SK-N-SH (cell line): Measurements from ENCODE around the gene MYBPH. TPM values are rescaled to one million over a fixed set of nuclear protein-coding genes. Genes with fewer than 3 reads are reported as not detected.

ENCODE experiments used
- CTCF ChIA-PET: fragments of 300-600, 350-600 bp; formaldehyde crosslinking; extraction: SDS; loops from one replicate; lab custom pipeline; 2021; lab: Yijun Ruan, JAX
- POLR2A ChIA-PET: fragments of 350-600 bp; sonication (Branson Sonifier 250); formaldehyde crosslinking; extraction: SDS; loops from one replicate; lab custom pipeline; 2020; ENCODE audit warnings: antibody characterized with exemption, inconsistent platforms; lab: Yijun Ruan, JAX
- DNase-seq: peaks from one replicate; pipeline ENCODE4 v3.0.0; 2012
- H2AFZ ChIP-seq: fragments of 200-600 bp; sonication (generic); 2 replicates; pipeline ENCODE4 v1.8.1; 2016; ENCODE audit warnings: antibody characterized with exemption, mild to moderate bottlenecking, low read depth
- H3F3A ChIP-seq: fragments of 200-600 bp; sonication (generic); replicated peaks from 2 replicates; pipeline ENCODE3; 2016; ENCODE audit warnings: antibody characterized with exemption, mild to moderate bottlenecking; ENCODE audit not compliant: insufficient read depth
- H3K27ac ChIP-seq, 2 experiments: fragments of 200-500 bp in 1 of 2; fragments of 200-600 bp in 1 of 2; sonication (Bioruptor generic) in 1 of 2; sonication (generic), shearing (Covaris generic) in 1 of 2; 2 replicates each; pipeline versions ENCODE4 v1.5.1 to v1.6.1; 2014 to 2016; ENCODE audit warnings: low read depth in 2 of 2, inconsistent platforms in 1 of 2, low read length in 1 of 2, mild to moderate bottlenecking in 1 of 2, mixed read lengths in 1 of 2
- H3K27me3 ChIP-seq: fragments of 200-600 bp; sonication (generic), shearing (Covaris generic); 2 replicates; pipeline ENCODE4 v1.6.1; 2016; ENCODE audit warnings: mixed run types; ENCODE audit not compliant: insufficient read depth
- H3K36me3 ChIP-seq, 2 experiments: fragments of 200-500 bp in 1 of 2; fragments of 200-600 bp in 1 of 2; sonication (Bioruptor generic) in 1 of 2; sonication (generic) in 1 of 2; replicated peaks in 1 of 2; 2 replicates each; pipeline versions ENCODE3 to v1.5.1; 2014 to 2016; ENCODE audit warnings: low read length in 1 of 2, mild to moderate bottlenecking in 1 of 2; ENCODE audit not compliant: insufficient read depth in 2 of 2, control insufficient read depth in 1 of 2
- H3K4me1 ChIP-seq, 2 experiments: fragments of 200-500 bp in 1 of 2; fragments of 200-600 bp in 1 of 2; sonication (Bioruptor generic) in 1 of 2; sonication (generic), shearing (Covaris generic) in 1 of 2; 2 replicates each; pipeline versions ENCODE4 v1.5.1 to v1.6.1; 2014 to 2016; ENCODE audit warnings: low read depth in 1 of 2, low read length in 1 of 2, mixed run types in 1 of 2; ENCODE audit not compliant: insufficient read depth in 2 of 2, control insufficient read depth in 1 of 2
- H3K4me2 ChIP-seq: fragments of 200-600 bp; sonication (generic), shearing (Covaris generic); 2 replicates; pipeline ENCODE4 v1.6.1; 2017; ENCODE audit warnings: mixed run types
- H3K4me3 ChIP-seq, 2 experiments: fragments of 200-500 bp in 1 of 2; fragments of 200-600 bp in 1 of 2; sonication (Bioruptor generic) in 1 of 2; sonication (generic), shearing (Covaris generic) in 1 of 2; 2 replicates each; pipeline versions ENCODE4 v1.5.1 to v1.8.1; 2014 to 2016; ENCODE audit warnings: low read depth in 2 of 2, inconsistent platforms in 1 of 2, low read length in 1 of 2, mild to moderate bottlenecking in 1 of 2, mixed read lengths in 1 of 2, moderate library complexity in 1 of 2
- H3K79me2 ChIP-seq: fragments of 200-600 bp; sonication (generic); 2 replicates; pipeline ENCODE4 v1.8.1; 2017; ENCODE audit warnings: mild to moderate bottlenecking; ENCODE audit not compliant: insufficient read depth
- H3K9ac ChIP-seq: fragments of 200-600 bp; sonication (generic); 2 replicates; pipeline ENCODE4 v1.6.1; 2017; ENCODE audit warnings: mixed run types
- H3K9me2 ChIP-seq: fragments of 200-600 bp; sonication (generic); 2 replicates; pipeline ENCODE4 v1.6.1; 2017; ENCODE audit warnings: mixed run types
- H3K9me3 ChIP-seq: fragments of 200-600 bp; sonication (generic); 2 replicates; pipeline ENCODE4 v1.6.1; 2017; ENCODE audit warnings: mixed run types, mild to moderate bottlenecking, moderate library complexity
- H4K20me1 ChIP-seq: fragments of 200-600 bp; sonication (generic); 2 replicates; pipeline ENCODE4 v1.6.1; 2017; ENCODE audit warnings: mild to moderate bottlenecking, mixed run types; ENCODE audit not compliant: insufficient read depth
- CTCF ChIP-seq: fragments of 200-600 bp; sonication (generic); IDR thresholded peaks from 2 replicates; pipeline ENCODE4 v1.6.1; 2017; ENCODE audit warnings: antibody characterized with exemption, mild to moderate bottlenecking, moderate library complexity
- ELF1 ChIP-seq: IDR thresholded peaks from 2 replicates; pipeline ENCODE4 v1.4.0; 2012
- EZH2phosphoT487 ChIP-seq: fragments of 200-600 bp; sonication (generic); IDR thresholded peaks from 2 replicates; pipeline ENCODE4 v1.6.1; 2017; ENCODE audit warnings: low read depth, mixed run types, mild to moderate bottlenecking, antibody characterized with exemption, moderate library complexity, borderline replicate concordance
- FOSL2 ChIP-seq: IDR thresholded peaks from 2 replicates; pipeline ENCODE4 v1.4.0; 2012; ENCODE audit warnings: low read depth, mild to moderate bottlenecking, moderate library complexity, borderline replicate concordance
- FOXM1 ChIP-seq: IDR thresholded peaks from 2 replicates; pipeline ENCODE4 v1.4.0; 2012; ENCODE audit warnings: low read depth, mild to moderate bottlenecking
- GATA2 ChIP-seq: sonication (generic); formaldehyde crosslinking; IDR thresholded peaks from 2 replicates; pipeline ENCODE4 v1.5.0; 2020; ENCODE audit warnings: mild to moderate bottlenecking, missing genetic modification reagents
- JUND ChIP-seq: IDR thresholded peaks from 2 replicates; pipeline ENCODE4 v1.4.0; 2012
- MAX ChIP-seq: IDR thresholded peaks from 2 replicates; pipeline ENCODE4 v1.4.0; 2012; ENCODE audit warnings: low read depth
- MXI1 ChIP-seq: IDR thresholded peaks from 2 replicates; pipeline ENCODE4 v1.6.1; 2012; ENCODE audit warnings: mild to moderate bottlenecking, low read depth, low read length, improper control_type of control experiment
- NFIC ChIP-seq: IDR thresholded peaks from 2 replicates; pipeline ENCODE4 v1.4.0; 2012; ENCODE audit warnings: borderline replicate concordance
- NRF1 ChIP-seq: IDR thresholded peaks from 2 replicates; pipeline ENCODE4 v1.6.1; 2012; ENCODE audit warnings: low read depth, mild to moderate bottlenecking, low read length
- PBX3 ChIP-seq: IDR thresholded peaks from 2 replicates; pipeline ENCODE4; 2012
- POLR2AphosphoS5 ChIP-seq: IDR thresholded peaks from 2 replicates; pipeline ENCODE4 v1.6.1; 2012; ENCODE audit warnings: low read depth, low read length
- RFX5 ChIP-seq: IDR thresholded peaks from 2 replicates; pipeline ENCODE4 v1.6.1; 2012; ENCODE audit warnings: mild to moderate bottlenecking, improper control_type of control experiment, low read length
- SIN3A ChIP-seq: IDR thresholded peaks from 2 replicates; pipeline ENCODE4 v1.6.1; 2012; ENCODE audit warnings: low read depth, mild to moderate bottlenecking, low read length, moderate library complexity, borderline replicate concordance
- SMC3 ChIP-seq: IDR thresholded peaks from 2 replicates; pipeline ENCODE4 v1.6.1; 2012; ENCODE audit warnings: low read depth, low read length, improper control_type of control experiment
- TAF1 ChIP-seq: IDR thresholded peaks from 2 replicates; pipeline ENCODE4 v1.6.1; 2012; ENCODE audit warnings: low read depth, mild to moderate bottlenecking, low read length, moderate library complexity, borderline replicate concordance
- TCF12 ChIP-seq: IDR thresholded peaks from 2 replicates; pipeline ENCODE4 v1.4.0; 2012
- ZBTB33 ChIP-seq: IDR thresholded peaks from 2 replicates; pipeline ENCODE4 v1.4.0; 2012; ENCODE audit warnings: low read depth, borderline replicate concordance
- WGBS: methylation state at CpG from one replicate; pipeline ENCODE4 v1.1.6; 2017; ENCODE audit warnings: low lambda C conversion rate; 5-methylcytosine and 5-hydroxymethylcytosine counted together
- polyA plus RNA-seq, 3 experiments: library from polyadenylated mRNA; depleted of rRNA; stranded (reverse); fragments of >200 nt; gene quantifications; 2 replicates each; pipeline ENCODE4 v1.2.3, GENCODE V29; 2012

MYBPH gene
- polyA plus RNA-seq, 1 of the 3 experiments (the other 2 are of a cell fraction) = 0.12 TPM

GRCh38 chr1:203131548-203132200, 44.0 kb downstream of the MYBPH start:
- TF ChIP-seq FOXM1 = no peak
- TF ChIP-seq NRF1 = no peak
- no peak for TF ChIP-seq NFIC
- TF ChIP-seq PBX3 = no peak
- TF ChIP-seq ZBTB33 = no peak
- no peak for TF ChIP-seq SMC3
- no peak for TF ChIP-seq ELF1
- TF ChIP-seq EZH2phosphoT487 = no peak
- no peak for TF ChIP-seq GATA2
- no peak for TF ChIP-seq FOSL2
- TF ChIP-seq MXI1 = no peak
- TF ChIP-seq JUND = no peak
- no peak for TF ChIP-seq RFX5
- no peak for TF ChIP-seq TAF1
- no peak for TF ChIP-seq POLR2AphosphoS5
- no peak for TF ChIP-seq MAX
- TF ChIP-seq SIN3A = no peak
- no peak for TF ChIP-seq CTCF
- TF ChIP-seq TCF12 = no peak
- DNase-seq = no peak
- Histone ChIP-seq H2AFZ (no peak overlapping the region), H3F3A (peaks cover 5% of the 10 kb centered on the region), H3K9ac (no peak overlapping the region), H4K20me1 (no peaks in the 10 kb centered on the region), H3K4me1 (peaks cover 10 to 61% of the 10 kb centered on the region in 2 experiments; a peak in 2 of 4 replicates), H3K27me3 (no peaks in the 10 kb centered on the region), H3K36me3 (no peaks in the 10 kb centered on the region), H3K27ac (no peak overlapping the region), H3K4me2 (no peak overlapping the region), H3K4me3 (no peak overlapping the region), H3K9me3 (no peaks in the 10 kb centered on the region), H3K9me2 (no peaks in the 10 kb centered on the region), H3K79me2 (no peaks in the 10 kb centered on the region)
- CTCF ChIA-PET = interaction anchor here (0.8 to 26.1 kb wide), 11 partner anchors 10 to 356 kb away, joined by 3 to 396 read pairs (median 18); no protein-coding TSS in a partner anchor
- POLR2A ChIA-PET = no interaction called here
- 85% methylated on average over 1 of the region's 9 CpGs for WGBS
